HG03045 (cell line): ENCODE data around the gene MRPS18B.
"Not testable (repeated sequence)": the region's sequence is repeated elsewhere in the genome, so short reads cannot be mapped to it uniquely, and the experiment has no call there.

ENCODE experiments used
- ATAC-seq: cut with Tn5 transposase; IDR thresholded peaks from one replicate; pipeline ENCODE4 v1.9.1; 2021; ENCODE audit warnings: mild to moderate bottlenecking, moderate library complexity; ENCODE audit not compliant: unreplicated experiment

Gene MRPS18B

GRCh38 chr6:30617565-30618269, at the start of gene MRPS18B:
Gene MRPS18B (plus strand): TSS chr6:30617840. CDS start chr6:30617866, 26 bp downstream.
- peak; percentile 75 for ATAC-seq

- ATAC-seq, result no peak
Observed at GRCh38 chr6:30568245-30568644, 49.4 kb upstream of the MRPS18B start.

GRCh38 chr6:30570263-30570662, 47.4 kb upstream of the MRPS18B start:
- ATAC-seq, result no peak

DNA sequence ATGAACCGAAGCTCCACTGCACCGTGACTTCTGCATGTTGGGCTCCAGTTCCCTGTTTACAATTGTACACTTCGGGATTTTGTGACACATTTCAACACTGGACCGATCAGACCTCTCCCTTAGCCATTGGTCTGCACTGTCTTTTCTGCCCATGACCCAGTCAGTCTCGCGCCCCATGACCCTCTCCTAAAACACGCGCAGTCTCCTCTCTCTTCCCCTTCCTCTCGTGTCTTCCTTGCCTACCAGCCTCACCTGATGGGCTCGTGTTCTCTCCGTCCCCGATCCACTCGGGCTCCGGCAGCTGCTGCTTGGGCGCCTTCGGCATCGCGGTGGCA, 46.9 kb upstream of the MRPS18B start:
- ATAC-seq, result peak; percentile 28

GRCh38 chr6:30571075-30571761, 46.4 kb upstream of the MRPS18B start, which contains the start of gene ABCF1:
Gene ABCF1 (plus strand): TSS chr6:30571442. CDS start chr6:30571488, 46 bp downstream.
- ATAC-seq, result peak; percentile 90

- no peak for ATAC-seq
Observed at GRCh38 chr6:30571762-30572082, 45.9 kb upstream of the MRPS18B start.

- no peak for ATAC-seq
Observed at GRCh38 chr6:30572148-30572547, 45.5 kb upstream of the MRPS18B start.

DNA sequence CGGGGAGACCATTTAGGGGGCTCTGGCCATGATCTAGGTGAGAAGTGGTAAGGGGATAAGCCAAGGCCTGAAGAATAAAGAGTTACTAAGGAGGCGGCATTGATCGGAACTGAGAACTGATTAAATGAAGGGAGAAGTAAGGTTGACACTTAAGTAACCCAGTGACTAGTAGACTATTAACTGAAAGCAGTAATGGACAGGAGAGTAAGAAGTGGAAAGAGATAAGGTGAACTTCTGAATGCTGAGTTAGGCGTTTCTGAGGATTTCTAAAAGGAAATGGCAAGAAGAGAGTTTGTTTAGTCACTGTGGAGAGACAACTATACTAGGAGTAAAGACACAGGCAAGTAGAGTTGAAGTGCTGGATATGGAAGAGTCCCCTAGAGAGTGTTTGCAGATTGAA, 44.5 kb upstream of the MRPS18B start:
- no peak for ATAC-seq

- ATAC-seq, result no peak
Observed at GRCh38 chr6:30578051-30578450, 39.6 kb upstream of the MRPS18B start.

DNA sequence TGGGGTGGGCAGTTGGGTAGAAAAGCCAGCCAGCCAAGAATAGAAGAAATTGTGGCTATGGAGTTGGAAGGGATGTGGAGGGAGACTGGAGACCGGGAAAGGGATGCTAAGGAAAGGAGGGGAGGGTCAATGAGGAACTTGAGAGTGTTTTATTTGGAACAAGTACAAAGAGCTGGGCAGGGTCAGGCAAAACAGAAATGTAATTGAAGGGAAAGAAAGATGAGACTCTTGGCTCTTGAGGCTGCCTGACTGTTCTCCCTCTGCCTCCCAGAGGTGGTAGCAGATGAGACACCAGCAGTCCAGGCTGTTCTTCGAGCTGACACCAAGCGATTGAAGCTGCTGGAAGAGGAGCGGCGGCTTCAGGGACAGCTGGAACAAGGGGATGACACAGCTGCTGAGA, 33.7 kb upstream of the MRPS18B start:
- no peak for ATAC-seq

DNA sequence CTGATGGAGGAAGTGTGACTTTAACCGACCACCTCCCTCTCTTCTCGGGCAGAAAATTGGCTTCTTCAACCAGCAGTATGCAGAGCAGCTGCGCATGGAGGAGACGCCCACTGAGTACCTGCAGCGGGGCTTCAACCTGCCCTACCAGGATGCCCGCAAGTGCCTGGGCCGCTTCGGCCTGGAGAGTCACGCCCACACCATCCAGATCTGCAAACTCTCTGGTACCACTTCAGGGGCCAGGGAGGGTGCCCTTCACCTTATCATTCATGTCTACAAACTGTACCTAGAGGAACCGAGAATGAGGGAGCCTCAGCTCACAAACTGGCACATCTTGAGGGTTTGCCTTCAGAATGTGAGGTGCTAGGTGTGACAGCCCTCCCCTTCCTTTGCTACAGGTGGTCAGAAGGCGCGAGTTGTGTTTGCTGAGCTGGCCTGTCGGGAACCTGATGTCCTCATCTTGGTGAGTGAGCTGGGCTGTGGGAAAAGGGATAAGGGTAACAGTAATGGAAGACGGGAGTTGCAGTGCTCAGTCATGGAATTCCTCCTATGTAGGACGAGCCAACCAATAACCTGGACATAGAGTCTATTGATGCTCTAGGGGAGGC, 27.8 kb upstream of the MRPS18B start:
- no peak for ATAC-seq

GRCh38 chr6:30590509-30590908, 27.1 kb upstream of the MRPS18B start:
- no peak for ATAC-seq

- ATAC-seq, result no peak
Observed at GRCh38 chr6:30591008-30591407, 26.6 kb upstream of the MRPS18B start.

DNA sequence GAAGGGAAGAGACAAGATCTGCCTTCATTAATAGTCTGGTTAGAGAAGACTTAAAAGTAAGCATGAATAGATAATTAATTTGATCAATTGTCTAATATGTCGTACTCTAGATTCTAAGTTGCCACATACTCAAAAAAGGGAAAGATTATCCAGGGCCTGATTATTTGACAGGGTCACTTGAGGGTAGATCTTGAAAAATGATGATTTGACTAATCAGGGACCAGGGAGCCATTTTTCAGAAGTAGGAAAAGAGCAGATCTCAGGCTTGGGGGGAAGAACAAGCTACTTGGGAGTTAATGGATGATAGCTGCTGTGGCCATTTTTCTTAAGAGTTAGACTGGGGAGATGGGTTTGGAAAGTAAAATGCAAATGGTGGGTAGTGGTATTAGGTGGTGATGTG, 25.4 kb upstream of the MRPS18B start:
- no peak for ATAC-seq

- ATAC-seq, result not testable (repeated sequence)
Observed at GRCh38 chr6:30597315-30598144, 20.1 kb upstream of the MRPS18B start.

- ATAC-seq, result no peak
Observed at GRCh38 chr6:30598912-30599624, 18.6 kb upstream of the MRPS18B start.

DNA sequence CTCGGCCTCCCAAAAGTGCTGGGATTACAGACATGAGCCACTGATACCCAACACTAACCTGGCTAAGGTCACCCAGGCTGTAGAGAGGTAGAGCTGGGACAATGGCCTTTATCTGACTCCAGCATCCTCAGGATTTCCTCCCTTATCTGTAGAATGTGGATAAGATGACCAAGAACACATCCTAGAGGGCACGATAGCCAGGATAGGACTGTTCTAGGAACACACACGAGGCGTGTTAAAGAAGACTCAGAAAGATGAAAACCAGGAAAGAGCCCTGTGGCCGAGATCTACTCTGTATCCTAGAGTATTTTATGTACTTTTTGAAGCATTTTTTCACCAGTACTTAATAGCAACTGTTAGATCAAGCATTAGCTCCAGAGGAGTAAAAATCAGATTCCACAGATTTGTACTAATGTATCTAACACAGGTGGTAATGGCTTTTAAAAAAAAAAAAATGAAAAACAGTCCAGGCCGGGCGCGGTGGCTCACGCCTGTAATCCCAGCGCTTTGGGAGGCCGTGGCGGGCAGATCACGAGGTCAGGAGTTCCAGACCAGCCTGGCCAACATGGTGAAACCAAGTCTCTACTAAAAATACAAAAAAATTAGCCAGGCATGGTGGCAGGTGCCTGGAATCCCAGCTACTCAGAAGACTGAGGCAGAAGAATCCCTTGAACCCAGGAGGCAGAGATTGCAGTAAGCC, 17.9 kb upstream of the MRPS18B start:
- ATAC-seq, result no peak

DNA sequence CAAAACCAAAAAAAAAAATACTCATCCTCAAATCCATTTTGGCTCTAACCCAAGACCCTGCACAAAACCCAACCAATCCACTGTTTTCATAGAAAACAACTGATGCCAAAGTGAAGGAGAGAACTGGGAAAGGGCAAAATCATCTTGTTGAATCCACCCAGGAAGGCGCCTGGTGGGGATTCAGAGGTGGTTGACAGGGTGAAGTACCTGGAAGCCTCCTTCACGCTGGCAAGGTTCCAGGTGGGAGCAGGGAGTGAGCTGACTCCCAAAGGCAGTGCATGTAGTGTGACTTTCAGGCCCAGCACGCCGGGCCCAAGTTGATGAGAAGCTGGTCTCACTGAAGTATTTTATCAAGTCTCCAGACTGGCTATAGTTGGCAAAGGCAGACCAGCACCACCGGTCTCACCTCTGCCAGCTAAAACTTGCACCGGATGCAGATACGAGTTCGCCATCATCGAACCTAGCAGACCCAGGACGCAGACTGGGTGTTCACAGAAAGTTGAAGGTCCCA, 17.1 kb upstream of the MRPS18B start:
- ATAC-seq, result no peak

DNA sequence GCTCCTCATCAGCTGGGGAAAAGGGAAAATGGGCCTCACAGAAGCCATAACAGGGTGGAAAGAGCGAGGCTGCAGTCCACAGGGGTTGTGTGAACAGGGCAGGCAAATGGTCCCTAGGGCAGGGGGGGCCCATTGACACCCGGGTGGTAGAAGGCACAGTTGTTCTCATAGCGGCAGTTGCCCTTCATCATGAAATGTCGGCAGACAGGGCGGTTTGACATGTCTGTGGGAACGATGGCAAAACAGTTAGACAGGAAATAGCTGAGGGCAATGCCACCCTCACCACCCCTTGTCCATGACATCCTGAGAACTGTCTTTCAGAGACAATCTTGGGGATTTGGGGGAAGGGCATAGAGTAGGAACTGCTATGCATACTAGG, 16.2 kb upstream of the MRPS18B start:
- no peak for ATAC-seq
